IPS-18c (cell line): ENCODE data around the gene PSME2.
A peak's percentile ranks its signal among the peaks of the same experiment; 100 is the strongest.

Source experiments
- H3K4me3 ChIP-seq: 2 replicates; pipeline ENCODE4 v1.7.0; 2013; ENCODE audit warnings: low read depth, mild to moderate bottlenecking, low read length, moderate library complexity; ENCODE audit not compliant: insufficient read depth
- H3K9me3 ChIP-seq: one replicate; pipeline ENCODE4 v1.6.1; 2013; ENCODE audit warnings: mild to moderate bottlenecking, low read length, moderate library complexity; ENCODE audit not compliant: control insufficient read depth, insufficient read depth

The PSME2 gene, protein sequence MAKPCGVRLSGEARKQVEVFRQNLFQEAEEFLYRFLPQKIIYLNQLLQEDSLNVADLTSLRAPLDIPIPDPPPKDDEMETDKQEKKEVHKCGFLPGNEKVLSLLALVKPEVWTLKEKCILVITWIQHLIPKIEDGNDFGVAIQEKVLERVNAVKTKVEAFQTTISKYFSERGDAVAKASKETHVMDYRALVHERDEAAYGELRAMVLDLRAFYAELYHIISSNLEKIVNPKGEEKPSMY

DNA sequence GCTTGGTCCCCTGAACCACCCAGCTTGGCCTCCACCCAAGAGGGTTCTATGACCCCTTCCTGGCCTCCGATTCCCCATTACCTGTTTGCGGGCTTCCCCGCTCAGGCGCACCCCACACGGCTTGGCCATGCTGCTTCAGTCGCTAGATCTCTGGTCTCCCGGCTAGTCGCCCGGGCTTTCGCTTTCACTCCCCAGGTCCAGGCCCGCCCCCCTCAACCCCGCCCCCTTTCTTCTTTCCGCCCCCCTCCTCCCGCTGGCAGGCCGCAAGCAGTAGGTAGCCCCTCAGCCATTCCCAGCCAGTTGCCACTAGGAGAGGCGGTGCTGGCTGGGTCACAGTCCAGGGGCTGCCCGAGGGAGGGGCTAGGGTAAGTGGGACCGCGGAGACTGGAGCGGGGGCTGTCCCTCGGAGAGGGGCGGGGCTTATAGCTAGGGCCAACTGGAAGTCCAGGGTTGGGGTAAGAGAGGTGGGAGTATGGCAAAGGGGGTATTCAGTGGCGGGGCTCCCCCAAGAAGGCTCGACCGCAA lies at the start of gene PSME2:
TSS of gene PSME2 (minus strand) at position 158 of the 525 bp plus-strand sequence. CDS start at position 129, 29 bp downstream.
- H3K9me3 ChIP-seq: no peaks in the 10 kb centered on the region
- peak within 1 kb of the TSS; percentile 94 for H3K4me3 ChIP-seq

DNA sequence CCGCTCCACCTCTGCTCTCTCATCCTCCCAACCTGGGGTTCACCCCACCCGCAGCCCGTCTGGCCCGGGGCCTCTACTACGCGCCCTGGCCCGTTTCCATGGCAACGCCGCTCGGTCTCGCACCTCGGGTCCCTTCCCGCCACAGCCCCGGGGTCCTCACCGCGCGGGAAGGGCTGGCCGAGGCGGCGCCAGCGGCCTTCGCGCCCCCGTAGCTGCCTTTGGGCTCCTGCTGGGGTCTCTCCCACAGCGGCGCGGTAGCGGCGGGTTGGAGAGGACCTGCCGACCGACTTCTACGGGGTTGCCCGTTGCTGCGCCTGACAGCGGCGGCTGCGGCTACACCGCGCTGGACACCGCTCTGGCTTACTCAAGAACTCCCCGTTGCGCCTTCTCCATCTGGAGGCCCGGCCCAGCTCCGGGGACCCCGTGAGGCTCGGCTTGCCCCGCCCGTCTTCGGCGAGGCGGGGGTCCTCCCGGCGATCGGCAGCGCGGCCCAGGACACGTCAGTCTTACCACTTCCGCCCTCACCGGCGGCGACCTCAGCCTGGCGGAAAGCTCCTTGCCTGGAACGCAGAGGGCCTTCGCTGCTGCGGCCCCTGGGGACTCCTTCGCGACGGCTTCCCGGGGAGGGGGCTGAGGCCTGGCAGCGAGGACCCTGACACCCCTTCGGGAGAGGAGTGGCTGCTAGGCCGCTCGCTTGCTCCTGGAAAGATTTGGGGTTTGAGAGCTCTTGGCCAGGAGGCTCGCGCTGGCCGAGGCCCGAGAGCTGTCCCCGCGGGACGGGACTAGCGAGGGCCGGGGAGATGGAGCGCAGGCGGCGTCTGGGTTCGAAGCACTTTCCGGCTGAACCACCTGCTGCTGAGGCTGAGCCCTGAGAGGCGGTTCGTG lies 49.0 kb upstream of the PSME2 start, which contains the start of gene TM9SF1:
TSS of gene TM9SF1 (minus strand) at position 256 of the 885 bp plus-strand sequence. CDS start 422 bp downstream, outside the sequence.
- Histone ChIP-seq H3K9me3 (no peaks in the 10 kb centered on the region), H3K4me3 (peak within 1 kb of the TSS; percentile 93)

DNA sequence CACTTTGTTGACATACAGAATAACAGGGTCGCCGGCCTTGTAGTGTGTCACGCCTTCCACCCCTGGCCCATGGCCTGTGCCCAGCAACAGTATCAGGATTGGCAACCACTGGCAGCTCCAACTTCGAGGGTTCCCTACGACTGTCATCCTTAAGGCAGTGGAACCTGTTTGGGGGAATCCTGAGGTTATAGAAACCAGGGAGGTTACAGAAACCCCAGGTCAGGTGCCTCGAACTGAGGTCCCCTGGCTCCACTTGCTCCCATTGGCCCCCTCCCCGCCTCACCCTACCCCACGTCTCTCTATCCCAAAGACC lies 48.4 kb upstream of the PSME2 start:
- no peaks in the 10 kb centered on the region for H3K9me3 ChIP-seq
- H3K4me3 ChIP-seq: peak overlapping the region; percentile 93

DNA sequence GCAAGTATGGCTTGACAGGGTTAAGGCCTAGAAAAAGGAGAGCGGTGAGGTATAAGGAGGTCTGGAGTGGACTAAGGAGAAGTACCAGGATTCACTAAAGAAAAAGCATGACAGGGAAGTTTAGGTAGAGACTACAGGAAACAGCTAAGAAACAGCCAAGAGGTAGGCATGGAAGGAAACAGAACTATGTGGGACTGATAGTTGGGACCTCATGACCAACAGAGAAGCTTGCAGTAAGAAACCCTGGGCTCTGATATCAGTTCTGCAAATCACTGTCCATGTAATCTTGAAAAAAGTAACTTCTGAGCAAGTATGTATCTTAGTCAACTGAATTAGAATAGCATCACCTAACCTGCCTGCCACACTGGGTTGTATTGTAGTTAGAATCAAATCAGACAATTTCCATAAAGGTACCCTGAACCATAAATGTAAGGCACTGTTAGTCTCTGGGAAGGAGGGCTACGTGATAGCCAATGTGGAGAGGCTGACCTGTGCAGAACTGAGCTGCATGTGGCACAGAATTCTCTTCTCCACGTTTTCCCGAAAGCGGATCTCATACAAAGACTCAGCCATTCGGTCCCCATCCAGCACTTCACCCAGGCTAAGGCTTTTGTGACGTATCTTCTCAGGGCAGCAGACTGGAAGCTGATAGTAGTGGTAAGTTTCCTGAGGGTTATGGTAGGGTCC lies 47.9 kb upstream of the PSME2 start:
- no peaks in the 10 kb centered on the region for H3K9me3 ChIP-seq
- H3K4me3 ChIP-seq: peak overlapping the region; percentile 93

DNA sequence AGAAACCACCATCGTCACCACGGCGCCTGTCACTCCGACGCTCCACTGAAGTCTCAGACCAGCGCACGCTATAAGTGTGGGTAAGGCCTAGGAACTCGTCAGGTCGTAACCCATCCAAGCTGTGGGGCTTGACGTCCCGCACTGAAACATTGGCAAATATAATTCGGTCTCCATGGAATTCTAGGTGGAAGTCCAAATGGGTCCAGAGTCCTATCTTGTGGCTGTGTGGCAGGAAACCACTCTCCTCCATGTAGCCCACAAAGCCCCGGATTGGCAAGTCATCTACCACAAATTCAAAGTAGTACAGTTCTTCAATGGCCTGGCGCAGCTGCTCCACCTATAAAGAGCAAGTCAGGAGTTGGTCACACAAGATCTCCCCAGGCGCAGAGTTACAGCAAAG lies 46.5 kb upstream of the PSME2 start:
- H3K9me3 ChIP-seq: no peaks in the 10 kb centered on the region

DNA sequence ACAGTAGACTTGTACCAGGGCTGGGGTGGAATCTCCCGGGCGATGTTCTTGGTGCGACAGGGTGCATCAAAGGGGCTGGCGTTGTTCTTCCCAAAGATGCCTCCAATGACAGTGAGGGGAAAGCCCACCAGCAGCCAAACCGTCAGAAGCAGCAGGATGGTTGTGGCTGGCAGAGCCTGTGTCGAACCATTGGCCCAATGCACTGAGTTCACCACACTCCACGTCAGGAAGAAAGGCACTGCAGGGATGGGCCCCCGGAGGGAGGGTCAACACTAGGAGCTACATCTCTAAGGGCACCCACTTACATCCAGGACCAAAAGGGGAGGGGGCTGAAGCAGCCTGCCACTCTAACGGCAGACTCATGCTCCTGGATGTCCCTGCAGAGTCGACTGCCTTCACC lies 44.0 kb upstream of the PSME2 start:
- no peaks in the 10 kb centered on the region for H3K9me3 ChIP-seq
- no peak overlapping the region for H3K4me3 ChIP-seq

More for the DNA sequence above, 46.5 kb upstream of the PSME2 start:
- H3K4me3 ChIP-seq: no peak overlapping the region

DNA sequence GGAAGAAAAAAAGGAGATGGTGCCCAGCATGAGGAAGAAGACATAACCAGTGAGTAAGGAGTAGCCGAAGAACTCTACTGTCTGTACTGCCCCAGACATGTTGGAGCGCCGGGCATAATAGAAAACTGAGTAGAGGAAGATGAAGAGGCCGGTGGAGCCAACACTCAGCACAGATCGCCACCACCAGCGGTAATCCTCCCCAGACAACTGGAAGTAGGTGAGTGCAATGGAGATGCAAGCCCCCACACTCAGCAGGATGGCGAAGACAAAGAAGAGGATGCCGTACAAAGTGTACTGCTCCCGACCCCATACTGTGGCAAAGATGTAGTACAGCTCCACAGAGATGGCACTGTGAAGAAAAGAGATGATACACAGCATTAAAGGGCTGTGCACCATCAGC lies 43.0 kb upstream of the PSME2 start:
- H3K9me3 ChIP-seq: no peaks in the 10 kb centered on the region
- no peak overlapping the region for H3K4me3 ChIP-seq

DNA sequence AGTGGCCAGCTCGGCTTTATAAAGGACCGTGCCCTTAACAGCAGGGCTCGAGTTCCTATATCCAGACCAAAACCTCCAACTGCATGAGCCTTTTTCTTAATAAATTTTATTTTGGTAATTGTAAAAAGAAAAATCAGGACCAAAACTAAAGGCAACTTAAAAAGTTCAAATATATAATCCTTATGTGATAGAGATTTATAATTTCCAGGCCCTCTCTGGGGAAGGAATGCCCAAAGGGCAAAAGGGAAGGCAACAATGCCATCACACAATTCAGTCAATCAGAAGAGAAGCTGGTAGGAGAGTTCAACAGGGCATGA lies 42.6 kb upstream of the PSME2 start:
- no peak overlapping the region for H3K4me3 ChIP-seq

DNA sequence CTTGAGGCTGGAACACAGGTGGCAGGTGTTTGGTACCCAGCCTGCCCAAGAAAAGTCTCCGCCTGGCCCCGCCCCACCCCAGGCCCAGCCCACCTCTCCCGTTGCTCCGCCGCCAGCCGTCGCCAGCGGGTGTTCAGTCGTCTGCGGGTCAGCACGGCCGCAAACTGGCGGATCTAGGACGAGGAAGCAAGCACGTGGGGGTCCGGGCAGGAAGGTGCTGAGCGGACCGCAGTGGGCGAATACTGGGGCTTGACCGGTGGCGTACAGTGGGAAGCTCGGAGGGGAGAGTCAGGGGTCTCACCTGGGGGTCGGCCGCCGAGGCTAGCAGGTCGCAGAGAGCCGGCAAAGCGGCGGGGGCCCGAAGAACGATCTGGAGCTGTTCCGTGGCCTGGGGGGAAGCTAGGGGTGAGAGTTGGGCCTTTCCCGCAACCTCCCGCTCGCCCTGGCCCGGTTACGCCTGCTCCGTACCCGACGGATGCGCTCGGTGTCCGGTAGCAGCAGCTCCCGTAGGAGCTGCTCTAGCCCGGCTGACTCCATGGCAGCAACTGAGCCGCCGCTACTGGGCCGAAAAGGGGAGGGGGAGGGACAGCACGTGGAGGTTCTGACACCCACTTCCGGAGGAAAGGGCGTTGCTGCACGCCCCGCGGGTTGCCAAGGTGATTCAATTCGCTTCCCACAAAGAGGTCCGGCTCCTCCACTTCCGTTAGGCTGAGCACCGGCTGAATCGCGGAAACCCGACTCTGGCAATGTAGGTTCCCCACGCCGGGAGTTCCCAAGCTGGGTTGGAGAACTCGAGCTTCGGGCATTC lies 42.0 kb upstream of the PSME2 start, which contains the start of gene IPO4:
TSS of gene IPO4 (minus strand) at position 566 of the 808 bp plus-strand sequence. CDS start at position 537, 29 bp downstream.
- Histone ChIP-seq H3K9me3 (no peaks in the 10 kb centered on the region), H3K4me3 (peak within 1 kb of the TSS; percentile 92)

More for the DNA sequence above, 42.6 kb upstream of the PSME2 start:
- H3K9me3 ChIP-seq: no peaks in the 10 kb centered on the region

DNA sequence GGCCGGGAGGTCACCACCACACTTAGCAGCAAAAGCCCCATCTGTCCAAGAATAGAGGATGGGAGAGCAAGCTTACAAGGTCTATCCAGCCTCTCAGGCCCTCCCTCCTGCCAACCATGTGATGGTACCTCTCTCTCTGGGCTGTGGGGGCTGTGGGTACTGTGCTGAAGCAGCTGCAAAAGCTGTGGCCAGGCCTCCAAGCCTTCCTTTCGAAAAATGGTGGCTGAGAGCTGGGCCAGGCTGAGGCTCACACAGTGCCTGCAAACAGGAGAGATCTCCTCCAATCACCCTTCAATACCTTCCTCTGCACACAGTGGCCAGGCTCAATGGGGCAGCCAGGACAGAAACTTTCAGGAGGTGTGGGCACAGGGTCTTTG lies 41.1 kb upstream of the PSME2 start:
- peak overlapping the region; percentile 92 for H3K4me3 ChIP-seq
- H3K9me3 ChIP-seq: no peaks in the 10 kb centered on the region

DNA sequence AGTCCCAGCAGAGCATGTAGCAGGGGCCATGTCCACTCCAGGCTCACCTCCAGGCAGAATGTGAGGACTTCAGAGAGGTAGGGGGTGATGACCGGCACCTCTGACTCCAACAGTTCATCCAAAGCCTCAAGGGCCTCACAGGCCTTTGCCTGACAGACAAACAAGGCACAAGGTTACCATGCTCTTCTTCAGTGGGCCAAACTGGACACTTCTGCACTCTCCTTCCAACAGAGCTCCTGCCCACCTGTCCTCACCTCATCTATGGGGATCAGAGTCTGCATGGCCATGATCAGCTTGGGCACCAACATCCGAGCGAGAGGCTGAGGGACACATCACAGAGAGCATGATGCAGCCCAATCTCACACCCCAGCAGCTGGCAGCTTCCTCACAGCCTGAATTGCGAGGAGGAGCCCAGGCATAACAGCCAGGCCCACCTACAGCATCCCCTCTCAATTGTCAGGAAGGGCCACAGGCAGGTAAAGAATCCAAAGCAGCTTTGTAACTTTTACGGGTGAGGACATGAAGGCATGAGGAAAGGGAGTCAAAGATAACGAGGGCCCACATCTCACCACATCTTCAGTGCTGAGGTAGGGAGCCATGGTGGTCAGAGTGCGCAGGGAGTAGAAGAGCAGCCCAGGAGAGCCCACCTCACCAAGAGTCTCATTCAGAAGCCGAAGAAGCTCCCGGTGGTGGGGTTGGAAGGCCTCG lies 40.6 kb upstream of the PSME2 start:
- Histone ChIP-seq H3K9me3 (no peaks in the 10 kb centered on the region), H3K4me3 (no peak overlapping the region; the same call in 1 of the 2 replicates)

DNA sequence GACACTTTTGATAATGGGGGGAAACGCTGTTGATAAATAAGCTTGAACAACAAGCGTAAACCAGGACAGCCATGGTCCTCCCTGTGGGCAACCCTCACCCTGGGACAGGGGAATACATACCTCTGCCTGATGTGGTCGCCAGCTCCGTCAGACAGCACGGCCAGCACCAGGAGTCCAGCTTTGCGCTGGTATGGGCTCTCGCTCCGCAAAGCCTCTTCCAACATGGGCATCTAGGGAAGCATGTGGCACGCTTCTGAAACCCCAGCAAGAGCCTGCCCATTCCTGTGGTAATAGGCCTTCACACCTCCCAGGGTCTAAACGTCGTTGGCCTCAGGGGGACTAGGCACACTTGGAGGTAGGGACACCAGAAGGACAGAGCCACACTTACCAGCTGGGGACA lies 39.3 kb upstream of the PSME2 start:
- Histone ChIP-seq H3K4me3 (no peak overlapping the region), H3K9me3 (no peaks in the 10 kb centered on the region)

DNA sequence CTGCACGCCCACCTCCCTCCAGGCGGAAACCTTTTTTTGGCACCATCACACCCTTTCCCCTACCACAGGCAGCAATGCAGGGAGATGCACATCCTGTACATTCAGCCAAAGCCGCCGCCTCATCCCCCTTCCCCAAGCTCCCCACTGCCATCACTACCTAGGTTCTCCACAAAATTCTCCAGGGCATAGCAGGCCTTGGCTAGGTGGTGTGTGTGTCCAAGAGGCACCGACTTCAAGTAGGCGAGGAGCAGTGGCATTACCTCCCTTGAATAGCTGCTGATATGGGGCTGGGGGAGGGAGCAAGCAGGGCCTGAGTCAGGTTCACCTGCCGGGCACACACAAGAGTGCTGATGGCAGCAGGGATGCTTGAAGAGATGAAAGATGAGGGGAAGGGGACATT lies 38.6 kb upstream of the PSME2 start:
- no peaks in the 10 kb centered on the region for H3K9me3 ChIP-seq
- H3K4me3 ChIP-seq: no peak overlapping the region

DNA sequence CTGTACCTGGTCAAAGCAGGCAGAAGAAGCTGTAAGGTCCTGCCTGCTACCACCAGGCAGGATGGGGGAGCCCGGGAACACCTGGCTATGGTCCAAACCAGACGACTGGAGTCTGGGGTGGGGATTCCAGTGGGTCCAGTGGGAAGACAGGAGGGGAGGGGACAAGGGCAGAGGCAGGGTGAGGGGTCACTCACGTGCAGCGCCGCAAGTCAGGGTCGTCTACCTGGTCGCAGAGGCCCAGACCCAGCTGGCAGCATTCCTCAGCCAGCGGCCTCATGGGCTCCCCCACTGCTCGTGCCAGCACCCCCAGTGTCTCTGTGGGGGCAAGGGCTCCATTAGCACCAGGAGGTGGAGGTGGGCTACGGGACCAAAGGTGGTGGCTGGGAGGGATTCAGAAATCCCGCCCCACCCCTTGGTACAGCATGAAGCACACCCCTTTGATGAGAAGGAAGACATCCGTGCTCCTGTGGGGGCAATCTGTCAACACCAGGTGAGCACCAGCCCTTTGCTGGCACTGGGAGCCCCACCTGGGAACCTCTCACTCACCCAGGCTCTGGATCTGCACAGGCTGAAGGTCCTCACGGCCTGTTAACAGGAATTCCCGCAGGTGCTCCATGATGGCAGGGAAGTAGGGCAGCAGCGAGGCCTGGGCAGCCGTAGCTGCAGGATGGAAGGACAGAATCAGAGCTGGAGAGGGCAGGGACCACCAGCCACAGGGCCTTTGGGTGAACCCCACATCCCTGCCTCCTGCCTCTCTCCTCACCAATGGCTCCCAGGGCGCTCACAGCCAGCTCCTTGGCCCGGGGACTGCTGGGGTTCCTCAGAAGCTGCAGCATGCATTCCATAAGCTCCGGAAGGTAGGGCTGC lies 37.9 kb upstream of the PSME2 start:
- Histone ChIP-seq H3K9me3 (no peaks in the 10 kb centered on the region), H3K4me3 (no peak overlapping the region)

DNA sequence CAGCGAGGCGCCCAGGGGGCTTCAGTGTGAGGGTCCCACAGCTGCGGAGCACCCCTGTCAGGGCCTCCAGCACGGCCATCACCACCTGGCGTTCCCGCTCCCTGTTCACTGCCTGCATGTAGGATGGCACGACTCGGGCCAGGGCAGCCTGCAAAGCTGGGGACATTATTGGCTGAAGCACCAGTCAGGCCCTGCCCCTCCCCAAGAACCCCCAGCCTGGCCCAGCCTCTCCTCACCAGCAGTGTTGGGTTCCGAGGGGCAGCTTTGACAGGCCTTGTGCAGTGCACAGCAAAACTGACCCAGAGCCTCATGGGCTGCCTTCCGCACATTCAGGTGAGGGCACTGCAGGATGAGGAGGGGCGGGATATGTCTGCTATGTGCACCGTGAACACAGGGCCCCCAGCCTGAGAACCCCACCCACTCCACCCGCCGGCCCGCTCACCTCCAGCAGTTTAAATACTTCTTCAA lies 36.6 kb upstream of the PSME2 start:
- Histone ChIP-seq H3K9me3 (no peaks in the 10 kb centered on the region), H3K4me3 (no peak overlapping the region)
